Pancreas (tissue), 10 donors: Measurements from ENCODE around the gene DNAJB2. TPM values are rescaled to one million over a fixed set of nuclear protein-coding genes. Genes with fewer than 3 reads are reported as not detected.
A peak's percentile ranks its signal among the peaks of the same experiment; 100 is the strongest.

Experiments
- ATAC-seq, 4 donors: fragments of 200-7000 bp; cut with Tn5 transposase; one replicate each; pipeline versions ENCODE4 v1.8.0 to v1.9.1; 2020; ENCODE audit warnings: mild to moderate bottlenecking in 4 of 4, moderate library complexity in 4 of 4
- DNase-seq, 6 donors: peaks; one replicate each; pipeline ENCODE4 v3.0.0-alpha.2; 2020
- FAIRE-seq: peaks from 2 replicates; lab custom pipeline; 2012; peaks lifted over from hg19 to GRCh38; lab: Jason Lieb, UNC
- H3K27ac ChIP-seq, 4 donors: fragments of 200-600 bp; sonication (generic); 1 replicate in 3 of 4; 2 replicates in 1 of 4; pipeline versions ENCODE4 v1.5.0 to v1.8.0; 2020
- H3K27me3 ChIP-seq, 4 donors: fragments of 200-600 bp; one replicate each; pipeline ENCODE4 v1.8.0; 2021
- H3K36me3 ChIP-seq, 3 donors: fragments of 200-600 bp; sonication (generic) in 1 of 3; one replicate each; pipeline versions ENCODE4 v1.5.0 to v1.8.0; 2020 to 2021
- H3K4me1 ChIP-seq, 3 donors: fragments of 200-600 bp; one replicate each; pipeline ENCODE4 v1.8.0; 2021
- H3K4me3 ChIP-seq, 4 donors: fragments of 200-600 bp; sonication (generic) in 2 of 4; one replicate each; pipeline versions ENCODE4 v1.5.0 to v1.8.0; 2020 to 2021
- H3K9me3 ChIP-seq, 4 donors: fragments of 200-600 bp; one replicate each; pipeline ENCODE4 v1.8.0; 2021
- CTCF ChIP-seq, 4 donors: fragments of 200-600 bp; sonication (generic) in 3 of 4; IDR thresholded peaks; one replicate each; pipeline versions ENCODE4 v1.5.0 to v1.8.0; 2021; ENCODE audit warnings: antibody characterized with exemption in 4 of 4
- WGBS, 2 donors: extraction: QIAGEN DNeasy Blood & Tissue Kit; methylation state at CpG; one replicate each; pipeline ENCODE4 v1.1.7; 2013; 5-methylcytosine and 5-hydroxymethylcytosine counted together
- intact Hi-C, 3 donors: fragments of 100-400 bp; cut with DNase I; formaldehyde crosslinking; loops; one replicate each; pipeline versions ENCODE4 v1.11.1 to v1.14.2; 2022
- polyA plus RNA-seq, 2 donors: library from polyadenylated mRNA; stranded (reverse); fragments of 200-250 nt; gene quantifications; one replicate each; pipeline ENCODE4 v1.2.3, GENCODE V29; 2013
- total RNA-seq, 6 donors: library from RNA; stranded (reverse); fragmentation: NEBNext Ultra II Directional in 4 of 6; extraction: Animal tissue kit (Norgen Biotek cat#: 25700) in 4 of 6; gene quantifications; one replicate each; pipeline versions ENCODE4 v1.2.1 to v1.2.4, GENCODE V29; 2021 to 2023
- donor health status: healthy with polysubstance abuse.
- donor health status: DM: no; HTN: no; CAD: no; lungs with moderate emphysema.
- donor health status: DM: no; HTN: no; CAD: no.
- donor health status: control.
- donor health status: control.
- donor health status: Bipolar disorder and iron deficiency.
- donor health status: DM: yes; HTN: yes; CAD: no.
- donor health status: DM: no; HTN: no; CAD: no.
- donor health status: DM: no; HTN: no; CAD: no.
- donor health status: DM: yes; HTN: yes; CAD: no.

The DNAJB2 gene
- total and polyA plus RNA-seq, 8 donors, result 44.5 to 96.3 (median 63.0) TPM

GRCh38 chr2:219277703-219278654 is 1.2 kb upstream of the DNAJB2 start:
- 26% methylated on average over 25 of the region's 25 CpGs for WGBS, 2 donors
- Histone ChIP-seq H3K9me3 (no peaks in the 10 kb centered on the region), H3K4me3 (peak overlapping the region in 2 of 4 donors; percentile 14 to 78), H3K36me3 (peaks cover 0 to 13% (median 0%) of the 10 kb centered on the region in 3 donors), H3K27me3 (no peaks in the 10 kb centered on the region), H3K4me1 (peaks cover 7 to 18% (median 9%) of the 10 kb centered on the region in 3 donors), H3K27ac (peak overlapping the region; percentile 92 to 98 (median 98))
- FAIRE-seq, result no peak
- peak; percentile 70 to 90 (median 83) for DNase-seq
- peak; percentile 47 to 76 (median 62) for ATAC-seq
- intact Hi-C loops, result no loop called here
- TF ChIP-seq CTCF (IDR thresholded peaks at IDR 0.05), result peak; percentile 95 to 99 (median 98)

DNA sequence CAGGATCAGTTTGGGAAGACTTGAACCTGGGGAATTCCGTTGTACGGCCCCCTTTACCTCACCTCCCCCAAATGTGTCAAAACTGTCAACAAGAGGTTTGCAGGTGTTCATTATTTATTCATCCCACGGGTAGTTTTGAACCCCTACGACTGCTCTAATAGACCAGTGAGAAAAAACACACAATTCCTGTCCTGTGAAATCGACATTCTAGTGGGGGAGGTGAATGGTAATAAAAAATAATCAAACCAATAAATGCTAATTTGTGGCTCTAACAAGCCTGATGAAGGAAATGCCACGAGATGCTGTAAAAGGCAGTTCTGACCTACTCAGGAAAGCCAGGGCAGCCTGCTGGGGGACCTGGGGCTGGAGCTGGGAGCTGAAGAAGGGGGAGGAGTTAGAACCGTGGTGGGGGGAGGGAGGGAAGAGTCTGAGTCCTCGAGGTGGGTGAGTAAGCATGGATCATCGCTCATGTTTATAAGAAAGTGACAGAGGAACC is 463 bp upstream of the DNAJB2 start:
- no peaks in the 10 kb centered on the region for H3K27me3 ChIP-seq

DNA sequence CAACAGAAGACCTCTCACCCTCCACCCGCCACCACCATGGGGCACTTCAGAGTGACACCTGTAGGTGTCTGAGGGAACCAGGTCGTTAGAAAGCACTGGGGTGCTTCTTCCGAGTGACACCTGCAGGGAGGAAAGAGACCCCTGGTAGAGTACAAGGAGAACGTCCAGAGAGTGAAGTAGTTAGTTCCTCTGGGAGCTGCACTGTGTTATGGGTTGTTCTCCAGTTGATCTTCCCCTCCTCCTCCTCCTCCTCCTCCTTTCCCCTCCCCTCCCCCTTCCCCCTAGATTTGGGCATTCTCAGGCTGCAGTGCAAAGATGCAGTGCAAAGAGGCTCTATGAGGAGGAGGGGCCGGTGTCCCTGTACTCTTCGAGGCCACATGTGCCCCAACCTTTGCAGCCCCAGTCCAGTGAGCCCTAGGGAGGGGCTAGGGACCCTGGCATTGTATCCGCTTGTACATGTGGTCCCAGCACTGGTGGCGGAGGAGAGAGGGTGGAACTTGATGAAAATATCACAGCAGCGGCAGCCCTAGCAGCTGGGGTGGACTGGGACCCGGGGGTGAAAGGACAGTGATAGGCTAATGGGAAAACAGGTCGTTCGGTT is 850 bp downstream of the DNAJB2 start:
- Histone ChIP-seq H3K4me1 (peaks cover 7 to 18% (median 9%) of the 10 kb centered on the region in 3 donors), H3K27ac (peak overlapping the region; percentile 92 to 98 (median 98)), H3K4me3 (peak overlapping the region; percentile 42 to 85 (median 74)), H3K27me3 (no peaks in the 10 kb centered on the region), H3K9me3 (no peaks in the 10 kb centered on the region), H3K36me3 (peaks cover 0 to 26% (median 0%) of the 10 kb centered on the region in 3 donors)
- FAIRE-seq, result no peak
- ATAC-seq, result no peak
- DNase-seq, result peak in 1 of 6 donors; percentile 41
- intact Hi-C loops, result no loop called here
- 38 to 41% methylated on average over 12 of the region's 12 CpGs for WGBS, 2 donors
- TF ChIP-seq CTCF (IDR thresholded peaks at IDR 0.05), result no peak

More for the DNA sequence above, 463 bp upstream of the DNAJB2 start:
- Histone ChIP-seq H3K4me1 (peaks cover 7 to 18% (median 9%) of the 10 kb centered on the region in 3 donors), H3K27ac (peak overlapping the region; percentile 92 to 98 (median 98)), H3K9me3 (no peaks in the 10 kb centered on the region), H3K4me3 (peak overlapping the region in 3 of 4 donors; percentile 69 to 85 (median 78)), H3K36me3 (peaks cover 0 to 15% (median 0%) of the 10 kb centered on the region in 3 donors)
- ATAC-seq, result peak; percentile 1 to 73 (median 48)
- 4 to 5% methylated on average over 9 of the region's 9 CpGs for WGBS, 2 donors
- peak; percentile 86 for FAIRE-seq
- DNase-seq, result no peak
- intact Hi-C loops, result no loop called here
- no peak for TF ChIP-seq CTCF (IDR thresholded peaks at IDR 0.05)

DNA sequence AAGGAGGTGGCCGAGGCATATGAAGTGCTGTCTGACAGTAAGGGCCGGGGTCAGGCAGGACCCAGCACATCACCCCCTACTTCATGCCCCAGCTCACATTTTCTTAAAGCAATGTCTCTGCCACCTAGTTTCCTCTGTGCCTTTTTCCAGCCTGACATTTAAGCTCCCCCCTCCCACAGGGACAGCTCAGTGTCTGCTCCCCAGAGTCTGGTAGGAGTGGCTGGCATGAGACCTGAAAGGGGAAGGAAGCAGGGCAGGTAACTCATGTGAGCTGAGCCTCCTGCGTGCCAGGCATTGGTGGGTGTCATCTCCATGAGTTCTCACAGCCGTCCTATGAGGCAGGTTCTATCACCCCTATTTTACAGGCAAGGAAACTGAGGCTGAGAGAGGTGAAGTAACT is 1.5 kb downstream of the DNAJB2 start:
- H3K4me3 ChIP-seq, result no peak overlapping the region
- peaks cover 0 to 33% (median 0%) of the 10 kb centered on the region in 3 donors for H3K36me3 ChIP-seq
- no peak for TF ChIP-seq CTCF (IDR thresholded peaks at IDR 0.05)
- H3K27ac ChIP-seq, result no peak overlapping the region
- intact Hi-C loops, result no loop called here
- FAIRE-seq, result no peak
- no peaks in the 10 kb centered on the region for H3K27me3 ChIP-seq
- ATAC-seq, result no peak
- 88 to 90% methylated on average over 4 of the region's 4 CpGs for WGBS, 2 donors
- H3K4me1 ChIP-seq, result peaks cover 7 to 18% (median 9%) of the 10 kb centered on the region in 3 donors
- no peak for DNase-seq
- no peaks in the 10 kb centered on the region for H3K9me3 ChIP-seq
